ENCODE results near the gene ALDH16A1.

ALDH16A1 gene

GRCh38 chr19:49453013-49453756 is at the start of gene ALDH16A1:
Gene ALDH16A1 (plus strand): TSS chr19:49453225. CDS start chr19:49453332, 107 bp downstream.
- DNase-seq = peak; percentile 98

GRCh38 chr19:49403404-49404187 is 49.4 kb upstream of the ALDH16A1 start:
- no peak for DNase-seq

GRCh38 chr19:49407079-49407478 is 45.9 kb upstream of the ALDH16A1 start:
- no peak for DNase-seq

GRCh38 chr19:49407482-49408015 is 45.5 kb upstream of the ALDH16A1 start:
- DNase-seq = no peak

GRCh38 chr19:49408816-49409440 is 44.1 kb upstream of the ALDH16A1 start:
- no peak for DNase-seq

- DNase-seq = no peak
These were observed 43.5 kb upstream of the ALDH16A1 start for GRCh38 chr19:49409441-49410029.

- no peak for DNase-seq
These were observed 41.2 kb upstream of the ALDH16A1 start for GRCh38 chr19:49411681-49412326.

- DNase-seq = no peak
These were observed 39.7 kb upstream of the ALDH16A1 start for GRCh38 chr19:49413348-49413747.

GRCh38 chr19:49414256-49414655 is 38.8 kb upstream of the ALDH16A1 start:
- DNase-seq = no peak

GRCh38 chr19:49415102-49415809 is 37.8 kb upstream of the ALDH16A1 start:
- no peak for DNase-seq

GRCh38 chr19:49415810-49416200 is 37.2 kb upstream of the ALDH16A1 start:
- DNase-seq = no peak

GRCh38 chr19:49417088-49417487 is 35.9 kb upstream of the ALDH16A1 start:
- DNase-seq = no peak

- no peak for DNase-seq
These were observed 34.5 kb upstream of the ALDH16A1 start for GRCh38 chr19:49418511-49418910.

- no peak for DNase-seq
These were observed 33.9 kb upstream of the ALDH16A1 start for GRCh38 chr19:49419173-49419572.

GRCh38 chr19:49420227-49420626 is 32.8 kb upstream of the ALDH16A1 start:
- no peak for DNase-seq

- DNase-seq = peak; percentile 29
These were observed 31.8 kb upstream of the ALDH16A1 start for GRCh38 chr19:49421039-49421877.

- no peak for DNase-seq
These were observed 31.2 kb upstream of the ALDH16A1 start for GRCh38 chr19:49421878-49422202.

- peak; percentile 48 for DNase-seq
These were observed 30.5 kb upstream of the ALDH16A1 start for GRCh38 chr19:49422407-49423070.

- no peak for DNase-seq
These were observed 29.7 kb upstream of the ALDH16A1 start, which contains the start of gene PTH2 for GRCh38 chr19:49423071-49423984. Gene PTH2 (minus strand): TSS chr19:49423441. CDS start chr19:49423339, 102 bp downstream.
